Right lobe of liver (tissue), 4 donors: ENCODE data around the gene ALDOA.
"Not testable (repeated sequence)": the region's sequence is repeated elsewhere in the genome, so short reads cannot be mapped to it uniquely, and the experiment has no call there.

ENCODE experiments used
- CTCF ChIP-seq, 4 donors: fragments of 200-600 bp in 3 of 4; fragments of 450-650 bp in 1 of 4; IDR thresholded peaks; one replicate each; pipeline versions ENCODE4 v1.5.1 to v1.8.0; 2016 to 2022; ENCODE audit warnings: antibody characterized with exemption in 4 of 4, mild to moderate bottlenecking in 2 of 4
- POLR2A ChIP-seq: fragments of 450-650 bp; IDR thresholded peaks from one replicate; pipeline ENCODE4 v1.6.1; 2017; ENCODE audit warnings: antibody characterized with exemption, mild to moderate bottlenecking
- donor health status: DM: no; HTN: no; CAD: no.
- donor health status: DM: no; HTN: no; CAD: no.
- donor health status: DM: no; HTN: yes; CAD: no.

GRCh38 chr16:30017937-30018336, 47.6 kb upstream of the ALDOA start:
- not testable (repeated sequence) for TF ChIP-seq CTCF (IDR thresholded peaks at IDR 0.05); POLR2A
